ENCODE measurements around the gene RAB10.
"Not testable (repeated sequence)": the region's sequence is repeated elsewhere in the genome, so short reads cannot be mapped to it uniquely, and the experiment has no call there.

The RAB10 gene

DNA sequence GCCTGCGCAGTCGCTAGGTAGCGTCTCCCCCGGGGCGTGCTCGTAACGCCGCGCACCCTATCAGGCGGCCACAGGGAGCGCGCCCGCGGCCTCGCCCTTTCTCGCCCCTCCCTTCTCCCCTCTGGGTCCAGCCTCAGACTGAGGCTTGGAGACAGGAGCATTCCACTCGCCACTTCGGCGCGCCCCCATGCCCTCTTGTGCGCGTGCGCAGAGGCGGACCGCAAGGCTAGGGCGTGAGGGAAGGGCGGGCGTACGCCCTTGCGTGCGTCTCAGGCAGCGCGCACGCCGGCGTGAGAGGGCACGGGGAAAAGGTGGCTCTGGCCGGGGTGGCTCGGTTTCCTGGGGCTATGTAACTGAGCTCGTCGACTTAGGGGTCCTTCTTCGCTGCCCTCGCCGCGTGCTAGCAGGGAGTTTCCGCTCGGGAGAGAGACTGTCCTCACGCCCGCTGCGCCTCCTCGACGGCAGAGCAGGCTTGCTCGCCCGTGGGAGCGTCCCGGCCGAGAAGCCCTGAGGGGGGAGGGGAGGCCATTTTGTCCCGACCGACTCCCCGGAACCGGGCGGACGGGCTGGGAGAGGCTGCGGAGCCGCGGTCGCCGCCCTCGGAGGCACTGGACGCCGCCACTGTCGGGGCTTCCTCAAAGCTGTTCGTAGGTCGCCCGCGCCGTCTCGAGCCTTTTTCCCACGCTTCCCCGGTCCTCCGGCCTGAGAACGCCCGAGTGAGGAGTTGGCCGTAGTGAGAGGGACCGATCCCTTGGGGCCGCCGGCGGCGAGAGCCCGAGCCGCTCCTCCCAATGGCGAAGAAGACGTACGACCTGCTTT is at the start of gene RAB10:
TSS of gene RAB10 (plus strand) at position 267 of the 819 bp plus-strand sequence. CDS start at position 792, 525 bp downstream.
- DNase-seq = peak; percentile 88 to 99 (median 97)

DNA sequence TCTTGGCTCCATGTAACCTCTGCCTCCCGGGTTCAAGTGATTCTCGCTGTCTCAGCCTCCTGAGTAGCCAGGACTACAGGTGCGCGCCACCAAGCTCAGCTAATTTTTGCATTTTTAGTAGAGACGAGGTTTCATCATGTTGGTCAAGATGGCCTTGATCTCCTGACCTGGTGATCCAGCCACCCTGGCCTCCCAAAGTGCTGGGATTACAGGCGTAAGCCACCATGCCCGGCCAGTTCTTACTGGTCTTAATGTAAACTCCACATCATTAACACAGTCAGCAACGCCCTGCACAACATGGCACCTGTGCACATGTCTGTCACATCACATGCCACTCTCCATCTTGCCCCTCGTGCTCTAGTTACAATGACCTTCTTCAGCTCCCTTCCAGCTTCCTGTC is 45.8 kb upstream of the RAB10 start:
- no peak for DNase-seq

DNA sequence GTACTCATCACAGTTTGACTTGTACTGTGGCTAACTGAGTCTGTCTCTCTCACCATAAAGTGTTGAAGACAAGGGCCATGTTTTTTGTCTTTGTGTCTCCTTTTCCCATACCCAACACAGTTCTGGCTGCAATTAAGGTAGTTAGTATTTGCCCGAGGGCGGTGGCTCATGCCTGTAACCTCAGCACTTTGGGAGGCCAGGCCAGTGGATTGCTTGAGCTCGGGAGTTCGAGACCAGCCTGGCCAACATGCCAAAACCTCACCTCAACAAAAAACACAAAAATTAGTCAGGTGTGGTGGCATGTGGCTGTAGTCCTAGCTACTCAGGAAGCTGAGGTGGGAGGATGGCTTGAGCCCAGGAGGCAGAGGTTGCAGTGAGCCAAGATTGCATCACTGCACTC is 44.7 kb upstream of the RAB10 start:
- no peak for DNase-seq

DNA sequence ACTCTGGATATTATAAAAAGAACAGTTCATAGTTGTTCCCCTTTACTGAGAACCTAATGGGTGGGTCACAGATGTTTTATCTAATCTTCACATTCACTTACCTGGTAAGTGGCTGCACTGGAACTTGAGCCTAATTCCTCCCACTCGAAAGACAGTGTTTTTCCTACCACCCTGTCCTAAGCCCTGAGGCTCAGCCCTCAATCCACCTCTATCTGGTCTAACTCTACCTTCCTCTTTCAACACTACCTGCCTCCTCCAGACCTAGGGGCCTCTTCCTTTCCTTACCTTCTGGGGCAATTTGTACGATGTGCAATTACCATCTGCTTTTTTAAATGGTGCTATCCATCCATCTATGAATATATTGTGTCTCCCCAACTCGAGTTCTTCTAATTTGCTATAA is 41.9 kb upstream of the RAB10 start:
- DNase-seq = no peak

DNA sequence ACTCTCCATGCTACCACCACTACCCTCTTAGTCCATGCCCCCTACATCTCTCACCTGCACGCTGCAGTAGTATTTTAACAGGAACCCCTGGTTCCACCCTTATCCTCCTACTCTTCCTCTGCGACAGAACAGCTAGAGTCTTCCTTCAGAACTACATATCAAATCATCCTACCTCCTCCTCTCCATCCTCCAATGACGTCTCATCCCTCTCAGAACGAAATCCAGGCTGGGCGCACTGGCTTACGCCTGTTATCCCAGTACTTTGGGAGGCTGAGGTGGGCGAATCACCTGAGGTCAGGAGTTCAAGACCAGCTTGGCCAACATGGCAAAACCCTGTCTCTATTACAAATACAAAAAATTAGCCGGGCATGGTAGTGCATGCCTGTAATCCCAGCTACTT is 41.3 kb upstream of the RAB10 start:
- DNase-seq = no peak

DNA sequence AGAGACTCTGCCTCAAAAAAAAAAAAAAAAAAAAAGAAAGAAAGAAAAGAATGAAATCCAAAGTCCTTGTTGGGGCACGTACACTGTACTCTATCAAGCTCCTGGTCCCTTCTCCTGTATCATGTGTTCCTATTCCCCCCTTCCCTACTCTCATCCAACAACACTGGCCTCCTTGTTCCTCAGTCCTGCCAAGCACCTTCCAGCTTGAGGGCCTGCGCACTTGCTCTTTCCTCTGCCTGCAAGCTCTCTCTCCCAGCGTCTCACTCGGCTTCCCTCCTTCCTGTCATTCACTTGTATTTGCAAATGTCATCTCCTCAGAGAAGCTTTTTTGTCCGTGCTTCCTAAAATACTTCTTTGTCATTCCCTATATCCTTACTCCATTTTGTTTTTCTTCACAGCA is 40.8 kb upstream of the RAB10 start:
- no peak for DNase-seq

DNA sequence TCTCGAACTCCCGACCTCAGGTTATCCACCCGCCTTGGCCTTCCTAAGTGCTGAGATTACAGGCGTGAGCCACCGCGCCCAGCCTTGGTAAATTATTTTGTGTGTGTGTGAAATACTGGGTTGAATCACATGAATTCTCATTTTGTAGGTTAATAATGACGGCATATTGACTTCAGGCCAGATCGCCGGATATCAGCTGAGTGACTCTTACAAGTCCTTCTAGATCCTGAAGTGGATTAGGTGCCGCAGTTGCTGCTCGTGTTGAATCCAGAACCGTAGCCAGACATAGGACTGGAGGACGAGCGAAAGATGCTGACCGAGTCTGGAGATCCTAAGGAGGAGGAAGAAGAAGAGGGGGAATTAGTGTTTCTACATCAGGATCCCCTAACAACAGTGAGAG is 39.4 kb upstream of the RAB10 start:
- DNase-seq = no peak

DNA sequence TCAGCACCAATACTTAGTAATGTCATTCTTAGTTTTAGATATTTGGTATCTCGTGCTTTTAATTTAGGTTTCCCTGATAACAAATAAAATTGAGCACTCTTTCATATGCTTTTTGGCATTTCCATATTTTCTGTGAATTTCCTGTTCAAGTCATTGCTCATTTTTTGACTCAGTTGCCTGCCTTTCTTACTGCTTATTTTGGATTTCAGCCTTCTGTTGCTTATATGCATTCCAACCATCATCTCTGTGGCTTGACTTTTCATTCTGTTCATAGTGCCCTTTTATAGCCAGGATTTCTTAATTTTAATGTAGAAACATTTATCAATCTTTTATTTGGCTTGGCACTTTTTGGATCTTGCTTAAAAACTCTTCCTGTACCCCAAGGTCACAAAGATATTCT is 37.0 kb upstream of the RAB10 start:
- DNase-seq = no peak

DNA sequence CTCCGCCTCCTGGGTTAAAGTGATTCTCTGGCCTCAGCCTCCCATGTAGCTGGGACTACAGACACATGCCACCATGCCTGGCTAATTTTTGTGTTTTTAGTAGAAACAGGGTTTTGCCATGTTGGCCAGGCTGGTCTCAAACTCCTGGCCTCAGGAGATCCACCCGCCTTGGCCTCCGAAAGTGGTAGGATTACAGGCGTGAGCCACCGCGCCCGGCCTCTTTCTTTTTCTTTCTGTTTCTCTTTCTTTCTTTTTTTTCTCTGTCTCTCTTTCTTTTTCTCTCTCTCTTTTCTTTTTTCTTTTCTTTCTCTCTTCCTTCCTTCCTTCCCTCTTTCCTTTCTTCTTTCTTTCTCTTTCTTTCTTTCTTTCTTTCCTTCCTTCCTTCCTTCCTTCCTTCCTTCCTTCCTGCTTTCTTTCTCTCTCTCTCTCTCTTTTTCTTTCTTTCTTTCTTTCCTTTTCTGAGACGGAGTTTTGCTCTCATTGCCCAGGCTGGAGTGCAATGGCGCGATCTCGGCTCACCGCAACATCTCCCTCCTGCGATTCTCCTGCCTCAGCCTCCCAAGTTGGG is 35.0 kb upstream of the RAB10 start:
- DNase-seq = not testable (repeated sequence)

DNA sequence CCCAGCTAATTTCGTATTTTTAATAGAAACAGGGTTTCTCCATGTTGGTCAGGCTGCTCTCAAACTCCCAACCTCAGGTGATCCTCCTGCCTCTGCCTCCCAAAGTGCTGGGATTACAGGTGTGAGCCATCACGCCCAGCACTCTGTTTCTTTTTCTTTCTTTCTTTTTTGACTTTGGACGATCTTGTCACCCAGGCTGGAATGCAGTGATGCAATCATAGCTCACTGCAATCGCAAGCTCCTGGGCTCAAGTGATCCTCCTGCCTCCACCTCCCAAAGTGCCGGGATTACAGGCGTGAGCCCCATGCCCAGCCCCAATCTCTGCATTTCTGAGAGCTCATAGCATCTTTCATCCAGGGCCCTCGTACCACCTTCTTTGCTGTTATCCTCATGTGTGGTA is 34.5 kb upstream of the RAB10 start:
- DNase-seq = not testable (repeated sequence)

DNA sequence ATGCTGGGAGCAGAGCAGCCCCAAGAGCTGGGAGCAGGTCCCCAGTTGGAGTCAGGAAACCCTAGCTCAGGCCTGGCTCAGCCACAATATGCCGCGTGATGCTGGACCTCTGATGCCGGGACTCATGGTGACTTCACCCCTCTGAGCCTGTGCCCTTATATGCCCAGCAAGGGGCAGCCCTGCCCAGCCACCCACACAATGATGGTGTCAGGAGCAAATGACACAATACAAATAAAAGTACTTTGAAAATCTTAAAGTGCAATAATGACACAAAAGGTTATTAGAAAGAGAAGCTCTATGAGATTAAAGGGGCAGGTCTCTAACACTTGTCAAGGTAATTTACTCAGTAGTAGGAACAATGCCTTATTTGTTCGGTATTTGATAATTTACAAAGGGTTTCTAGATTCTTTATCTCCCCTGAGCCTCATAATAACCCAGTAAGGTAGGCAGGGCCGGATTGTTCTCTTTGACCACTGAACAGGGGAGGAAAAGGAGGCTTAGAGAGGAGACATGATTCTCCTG is 33.3 kb upstream of the RAB10 start:
- peak in 12 of 51 donors; percentile 10 to 55 (median 32) for DNase-seq

DNA sequence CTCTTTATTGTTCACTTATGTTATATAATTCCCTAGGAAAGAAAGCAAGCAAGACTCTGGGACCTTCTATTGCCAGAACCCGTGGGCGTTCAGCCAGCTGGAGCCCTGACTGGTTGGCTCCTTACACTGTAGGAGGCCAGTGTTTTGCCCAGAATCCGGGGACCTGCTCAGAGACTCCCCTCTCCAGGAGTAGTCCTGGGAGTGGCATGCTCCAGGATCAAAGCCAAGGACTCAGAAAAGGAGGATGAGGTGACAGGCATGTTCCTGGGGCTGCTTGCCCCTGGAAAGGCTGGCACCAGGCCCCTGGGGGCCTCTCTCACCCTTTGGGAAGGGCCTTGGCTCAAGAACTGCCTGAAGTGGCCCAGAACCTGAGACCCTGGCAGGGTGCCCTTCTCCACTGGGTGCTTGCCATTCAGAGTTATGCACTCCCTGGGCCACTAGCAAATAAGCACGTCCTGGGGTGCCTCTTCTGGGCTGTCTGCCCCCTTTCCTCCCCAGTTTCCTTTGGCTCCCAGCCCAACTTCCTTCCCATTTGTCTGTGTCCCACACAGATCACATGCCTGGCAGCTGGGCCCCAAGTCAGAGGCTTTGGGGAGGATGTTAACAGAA is 32.0 kb upstream of the RAB10 start:
- peak in 50 of 51 donors; percentile 32 to 95 (median 79) for DNase-seq

DNA sequence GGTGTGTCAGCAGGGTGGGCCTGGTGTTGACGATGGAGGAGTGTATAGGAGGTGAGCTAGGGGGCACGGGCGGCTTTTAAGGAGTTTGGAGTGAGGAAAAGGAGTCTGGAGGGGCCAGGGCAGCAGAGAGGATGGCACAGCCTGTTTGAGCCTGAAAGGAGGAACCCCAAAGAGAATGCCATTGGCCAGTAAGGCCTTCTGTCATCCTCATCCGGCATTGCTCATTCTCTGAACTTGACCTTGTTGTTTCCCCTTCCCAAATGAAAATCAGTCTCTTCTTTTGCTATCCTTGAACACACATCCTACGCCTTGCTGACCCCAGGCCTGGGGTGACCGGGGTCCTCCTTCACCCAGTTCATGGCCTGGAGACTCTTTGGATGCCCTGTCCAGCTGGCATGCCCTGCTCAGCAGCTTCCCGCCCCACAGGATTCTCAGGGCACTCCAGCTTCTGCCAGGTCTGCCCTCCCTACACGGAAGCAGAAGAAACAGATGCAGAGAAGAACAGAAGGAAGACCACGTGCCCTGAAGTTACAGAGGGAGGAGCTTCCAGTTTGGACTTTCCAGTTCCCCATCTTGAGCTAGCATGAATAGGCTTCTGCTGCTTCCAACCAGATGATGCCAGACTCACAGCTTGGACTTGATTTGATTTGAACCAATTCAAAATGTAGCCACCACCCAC is 31.1 kb upstream of the RAB10 start:
- peak in 7 of 51 donors; percentile 14 to 45 (median 24) for DNase-seq

DNA sequence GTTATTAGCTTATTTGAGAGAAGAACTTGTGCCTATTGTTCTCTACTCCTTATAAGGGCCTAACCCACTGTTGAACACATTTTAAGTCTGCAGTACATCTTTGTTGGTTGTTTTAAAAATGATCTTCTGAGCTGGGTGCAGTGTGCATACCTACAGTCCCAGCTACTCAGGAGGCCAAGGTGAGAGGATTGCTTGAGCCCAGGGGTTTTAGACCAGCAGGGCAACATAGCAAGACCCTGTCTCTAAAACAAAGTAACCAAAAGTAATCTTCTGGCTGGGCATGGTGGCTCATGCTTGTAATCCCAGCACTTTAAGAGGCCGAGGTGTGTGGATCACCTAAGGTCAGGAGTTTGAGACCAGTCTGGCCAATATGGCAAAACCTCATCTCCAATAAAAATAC is 25.8 kb upstream of the RAB10 start:
- no peak for DNase-seq

DNA sequence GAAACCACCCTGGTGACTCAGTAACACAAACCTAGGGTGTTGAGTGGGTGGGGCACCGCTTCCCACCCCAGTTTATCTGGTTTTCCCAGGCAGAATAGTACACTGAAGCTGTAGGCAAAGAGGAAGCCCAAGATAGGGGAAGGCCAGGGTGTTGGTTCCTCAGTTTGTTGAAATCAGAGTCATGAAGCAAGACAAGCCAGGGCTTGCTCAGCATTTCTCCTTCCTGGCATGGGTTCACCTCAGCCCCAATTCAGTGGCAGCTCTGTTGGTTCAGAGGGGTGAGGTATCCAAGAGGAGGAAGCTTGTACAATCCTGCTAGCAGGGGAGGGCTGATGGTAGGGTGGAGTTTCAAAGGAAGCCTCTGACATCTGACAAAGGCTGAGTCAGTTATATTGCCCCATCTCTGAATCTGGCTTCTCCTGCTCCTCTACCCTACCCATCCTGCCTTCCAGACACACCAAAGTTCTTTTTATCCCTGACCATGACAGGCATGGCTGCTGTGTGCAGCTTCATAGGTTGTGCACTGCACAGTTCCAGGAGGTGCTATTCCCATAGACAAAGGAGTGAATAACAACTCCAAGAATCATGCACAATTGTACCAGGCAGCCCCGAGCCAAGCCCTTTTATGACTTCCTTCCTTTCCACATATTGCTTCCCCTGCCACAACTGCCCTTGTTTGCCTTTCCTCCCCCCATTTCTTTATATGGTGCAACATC is 24.9 kb upstream of the RAB10 start:
- DNase-seq = peak in 26 of 51 donors; percentile 13 to 63 (median 28)

DNA sequence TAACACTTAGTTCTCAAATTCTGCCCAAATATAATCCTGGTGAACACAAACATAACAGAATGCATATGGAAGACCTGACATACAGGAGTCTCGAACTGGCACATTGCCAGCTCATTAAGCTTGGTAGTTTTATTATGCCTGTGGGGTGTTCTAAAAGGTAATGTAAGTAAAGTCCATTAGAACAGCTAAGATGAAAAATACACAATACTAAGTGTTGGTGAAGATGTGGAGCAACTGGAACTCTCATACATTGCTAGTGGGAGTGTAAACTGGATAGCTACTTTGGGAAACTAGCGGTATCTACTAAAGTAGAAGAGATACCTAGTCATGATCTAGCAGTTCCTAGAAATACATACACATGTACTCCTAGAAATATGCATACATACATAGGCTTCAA is 24.3 kb upstream of the RAB10 start:
- no peak for DNase-seq

DNA sequence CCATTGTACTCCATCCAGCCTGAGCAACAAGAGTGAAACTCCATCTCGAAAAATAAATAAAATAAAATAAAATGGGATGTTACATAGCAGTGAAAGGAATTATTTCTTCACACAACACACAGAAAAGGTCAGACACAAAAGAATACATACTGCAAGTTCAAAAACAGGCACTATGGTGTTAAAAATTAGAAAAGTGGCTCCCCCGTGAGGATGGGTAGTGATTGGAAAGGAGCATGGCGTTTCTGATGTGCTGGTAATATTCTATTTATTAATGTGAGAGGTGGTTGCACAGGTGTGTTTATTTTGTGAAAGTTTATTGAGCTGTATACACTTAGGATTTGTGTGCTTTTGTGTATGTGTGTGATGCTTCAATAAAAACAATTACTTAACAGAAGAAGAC is 22.9 kb upstream of the RAB10 start:
- no peak for DNase-seq

DNA sequence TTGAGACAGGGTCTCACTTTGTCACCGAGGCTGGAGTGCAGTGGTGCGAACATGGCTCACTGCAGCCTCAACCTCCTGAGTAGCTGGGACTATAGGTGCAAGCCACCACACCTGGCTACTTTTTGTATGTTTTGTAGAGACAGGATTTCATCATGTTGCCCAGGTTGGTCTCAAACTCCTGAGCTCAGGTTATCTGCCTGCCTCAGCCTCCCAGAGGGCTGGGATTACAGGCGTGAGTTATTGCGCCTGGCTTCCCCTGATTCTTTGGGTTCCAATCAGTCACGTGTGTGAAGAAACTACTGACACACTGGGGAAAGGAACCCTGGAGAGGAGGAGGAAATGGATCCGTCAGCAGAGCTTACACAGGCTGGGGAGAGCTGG is 22.3 kb upstream of the RAB10 start:
- DNase-seq = no peak

DNA sequence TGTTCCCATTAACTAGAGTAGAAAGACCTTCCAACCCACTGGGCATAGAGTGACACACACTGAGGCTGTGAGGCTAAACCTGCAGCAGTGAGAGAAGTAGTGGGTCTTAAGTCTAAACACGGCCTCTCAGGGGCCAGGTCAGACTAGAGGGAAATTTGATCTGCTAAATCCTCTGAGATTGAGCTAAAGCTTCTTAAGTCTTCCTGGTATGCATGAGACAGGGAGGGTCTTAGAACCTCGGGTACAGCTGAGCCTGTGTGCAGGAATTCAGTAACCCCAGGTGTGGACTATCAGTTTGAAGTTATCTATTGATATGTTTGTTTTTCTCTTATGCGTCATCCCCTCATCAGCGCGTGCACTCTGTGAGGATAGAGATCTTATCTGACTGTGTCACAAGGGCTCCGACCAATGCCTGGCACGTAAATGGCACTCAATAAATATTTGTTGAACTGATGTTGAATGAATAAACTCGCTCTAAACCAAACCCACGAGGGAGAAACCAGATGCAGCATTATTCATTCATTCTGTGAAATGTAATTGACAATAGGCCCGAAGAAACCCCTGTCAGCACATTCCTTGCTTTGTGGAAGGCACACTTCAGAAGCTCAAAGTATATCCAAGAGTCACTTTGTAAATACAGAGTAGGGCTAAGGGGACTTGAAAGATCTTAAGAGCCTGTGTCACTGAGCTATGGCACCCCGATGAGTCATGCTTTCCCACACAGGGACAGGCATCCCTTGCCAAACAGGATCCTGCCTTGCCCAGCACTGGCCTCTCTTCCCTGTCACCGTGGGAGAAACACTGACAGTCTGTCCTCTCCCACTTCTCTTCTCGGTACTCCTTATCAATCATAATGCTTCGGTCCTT is 21.7 kb upstream of the RAB10 start:
- peak in 13 of 51 donors; percentile 11 to 69 (median 29) for DNase-seq

DNA sequence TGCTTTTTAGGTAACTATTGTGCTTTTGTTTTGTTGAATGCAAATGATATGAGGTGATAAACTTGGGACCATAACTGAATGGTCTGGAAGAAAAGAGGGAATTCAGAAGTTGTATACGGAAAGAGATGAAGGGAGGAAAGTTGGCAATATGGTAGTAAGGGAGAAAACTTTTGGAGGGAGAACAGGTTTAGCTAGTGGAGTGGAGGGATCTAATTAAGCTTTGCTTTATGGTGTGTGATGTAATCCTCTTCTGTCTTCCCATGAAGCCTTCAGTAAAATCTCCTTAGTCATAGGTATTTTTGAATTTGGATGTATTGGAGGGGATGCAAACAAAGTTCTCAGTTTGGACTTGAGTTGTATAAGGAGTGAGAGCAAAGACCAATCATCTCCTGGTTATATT is 20.2 kb upstream of the RAB10 start:
- DNase-seq = no peak
